AG08395 (cell line): ENCODE data around the gene PSG3.
A peak's percentile ranks its signal among the peaks of the same experiment; 100 is the strongest.
"Not testable (repeated sequence)": the region's sequence is repeated elsewhere in the genome, so short reads cannot be mapped to it uniquely, and the experiment has no call there.

Experiments used
- DNase-seq: peaks from one replicate; pipeline ENCODE4 v3.0.0; 2012; ENCODE audit warnings: mixed read lengths, low spot score

Gene PSG3

GRCh38 chr19:42740381-42740780, at the start of gene PSG3:
Gene PSG3, minus strand, starts transcription at chr19:42740481. Its CDS starts 97 bp downstream, at chr19:42740384.
- not testable (repeated sequence) for DNase-seq

DNA sequence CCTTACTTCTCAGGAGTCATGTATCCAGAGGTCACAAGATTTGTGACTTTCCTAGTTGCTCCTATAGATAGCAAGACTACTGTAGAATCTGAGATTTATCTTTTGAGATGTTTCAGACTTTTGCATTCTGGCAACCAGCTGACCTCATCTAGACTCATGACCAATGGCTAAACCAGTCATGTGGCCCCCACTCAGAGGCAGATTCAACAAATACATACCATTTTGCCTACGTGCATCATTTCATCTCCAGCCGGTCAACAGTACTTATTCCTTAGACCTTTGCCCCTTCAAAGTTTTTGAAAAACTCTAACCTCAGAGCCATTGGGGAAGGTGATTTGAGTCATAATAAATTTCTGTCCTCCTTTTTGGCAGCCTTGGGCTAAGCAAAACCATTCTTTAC, 48.5 kb upstream of the PSG3 start:
- not testable (repeated sequence) for DNase-seq

GRCh38 chr19:42787766-42788165, 47.5 kb upstream of the PSG3 start:
- not testable (repeated sequence) for DNase-seq

DNA sequence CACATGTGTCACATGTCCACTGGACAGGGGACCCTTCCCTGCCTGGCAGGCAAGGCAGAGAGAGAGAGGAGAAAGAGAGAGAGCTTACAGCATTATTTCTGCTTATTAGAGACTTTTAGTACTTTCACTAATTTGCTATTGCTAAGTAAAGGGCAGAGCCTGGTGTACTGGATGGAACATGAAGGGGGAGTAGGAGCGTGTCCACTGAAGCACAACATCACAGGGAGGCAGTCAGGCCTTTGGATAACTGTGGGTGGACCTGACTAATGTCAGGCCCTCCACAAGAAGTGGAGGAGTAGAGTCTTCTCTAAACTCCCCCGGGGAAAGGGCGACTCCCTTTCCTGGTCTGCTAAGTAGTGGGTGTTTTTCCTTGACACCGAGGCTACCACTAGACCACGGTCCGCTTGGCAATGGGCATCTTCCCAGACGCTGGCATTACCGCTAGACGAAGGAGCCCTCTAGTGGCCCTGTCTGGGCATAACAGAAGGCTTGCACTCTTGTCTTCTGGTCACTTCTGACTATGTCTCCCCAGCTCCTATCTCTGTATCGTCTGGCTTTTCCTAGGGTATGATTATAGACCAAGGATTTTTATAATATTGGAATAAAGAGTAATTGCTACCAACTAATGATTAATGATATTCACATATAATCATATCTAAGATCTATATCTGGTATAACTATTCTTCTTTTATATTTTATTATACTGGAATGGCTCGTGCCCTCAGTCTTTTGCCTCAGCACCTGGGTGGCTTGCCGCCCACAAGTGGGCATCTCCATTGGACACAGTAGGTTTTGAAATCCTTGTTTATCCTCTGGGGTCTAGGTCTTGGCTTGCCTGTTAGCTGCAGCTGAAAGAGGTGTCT, 36.7 kb upstream of the PSG3 start:
- DNase-seq, result not testable (repeated sequence)

GRCh38 chr19:42774510-42775158, 34.4 kb upstream of the PSG3 start:
- not testable (repeated sequence) for DNase-seq

DNA sequence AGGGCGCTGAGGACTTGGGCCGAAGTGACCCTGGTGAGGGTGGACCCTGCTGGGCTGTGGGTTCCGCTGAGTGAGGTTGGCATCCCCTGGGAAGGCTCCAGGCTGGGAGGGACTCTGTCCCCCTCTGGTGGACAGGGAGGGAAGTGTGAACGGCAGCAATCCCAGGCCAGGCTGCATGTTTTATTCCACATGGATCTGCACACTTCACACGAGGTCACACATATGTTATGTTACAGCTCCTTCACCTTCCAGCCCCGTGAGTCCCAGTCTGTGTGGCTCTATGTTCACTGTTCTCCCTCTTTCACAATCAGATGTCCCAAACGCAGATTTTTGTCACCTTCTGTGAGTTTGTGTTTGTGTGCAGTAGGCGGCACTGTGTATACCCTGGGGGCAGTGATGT, 27.0 kb upstream of the PSG3 start:
- DNase-seq, result not testable (repeated sequence)

DNA sequence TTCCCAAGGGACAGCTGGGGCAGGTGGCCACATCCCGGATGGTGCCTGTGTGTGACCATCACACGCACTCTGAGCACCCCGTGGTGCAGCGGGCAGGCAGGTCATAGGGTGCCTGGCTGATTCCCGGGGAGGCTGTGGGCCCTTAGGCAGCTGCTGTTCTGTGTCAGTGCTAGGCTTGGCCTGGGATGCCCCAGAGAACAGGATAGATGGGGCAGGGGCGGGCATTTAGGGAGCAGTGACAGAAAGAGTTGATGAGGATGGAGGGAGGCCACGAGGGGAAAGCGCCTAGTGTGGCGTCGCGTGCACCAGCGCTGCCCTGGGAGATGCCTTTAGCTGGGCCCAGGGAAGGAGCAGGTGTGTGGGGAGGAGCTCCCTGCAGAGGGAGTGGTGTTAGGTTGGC, 26.6 kb upstream of the PSG3 start:
- DNase-seq, result not testable (repeated sequence)

DNA sequence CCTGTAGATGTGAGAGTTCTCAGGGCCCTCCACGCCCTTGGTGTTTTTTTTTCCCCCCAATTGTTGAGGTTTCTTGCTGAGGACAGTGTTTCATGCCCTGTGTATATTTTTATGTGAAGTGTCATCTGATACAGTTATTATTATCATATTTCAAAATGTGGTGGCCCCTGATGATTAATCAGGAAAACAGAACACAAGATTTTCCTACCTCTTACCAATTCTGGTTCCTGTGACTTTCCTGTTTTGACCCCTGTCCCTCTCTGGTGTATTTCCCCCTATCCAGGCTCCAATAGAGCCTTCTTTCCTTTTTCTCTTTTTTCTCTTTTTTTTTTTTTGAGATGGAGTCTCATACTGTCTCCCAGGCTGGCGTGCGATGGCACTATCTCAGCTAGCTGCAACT, 24.6 kb upstream of the PSG3 start:
- DNase-seq, result no peak

- no peak for DNase-seq
Measured at GRCh38 chr19:42762789-42763188, 22.5 kb upstream of the PSG3 start.

- not testable (repeated sequence) for DNase-seq
Measured at GRCh38 chr19:42761924-42762295, 21.6 kb upstream of the PSG3 start.

DNA sequence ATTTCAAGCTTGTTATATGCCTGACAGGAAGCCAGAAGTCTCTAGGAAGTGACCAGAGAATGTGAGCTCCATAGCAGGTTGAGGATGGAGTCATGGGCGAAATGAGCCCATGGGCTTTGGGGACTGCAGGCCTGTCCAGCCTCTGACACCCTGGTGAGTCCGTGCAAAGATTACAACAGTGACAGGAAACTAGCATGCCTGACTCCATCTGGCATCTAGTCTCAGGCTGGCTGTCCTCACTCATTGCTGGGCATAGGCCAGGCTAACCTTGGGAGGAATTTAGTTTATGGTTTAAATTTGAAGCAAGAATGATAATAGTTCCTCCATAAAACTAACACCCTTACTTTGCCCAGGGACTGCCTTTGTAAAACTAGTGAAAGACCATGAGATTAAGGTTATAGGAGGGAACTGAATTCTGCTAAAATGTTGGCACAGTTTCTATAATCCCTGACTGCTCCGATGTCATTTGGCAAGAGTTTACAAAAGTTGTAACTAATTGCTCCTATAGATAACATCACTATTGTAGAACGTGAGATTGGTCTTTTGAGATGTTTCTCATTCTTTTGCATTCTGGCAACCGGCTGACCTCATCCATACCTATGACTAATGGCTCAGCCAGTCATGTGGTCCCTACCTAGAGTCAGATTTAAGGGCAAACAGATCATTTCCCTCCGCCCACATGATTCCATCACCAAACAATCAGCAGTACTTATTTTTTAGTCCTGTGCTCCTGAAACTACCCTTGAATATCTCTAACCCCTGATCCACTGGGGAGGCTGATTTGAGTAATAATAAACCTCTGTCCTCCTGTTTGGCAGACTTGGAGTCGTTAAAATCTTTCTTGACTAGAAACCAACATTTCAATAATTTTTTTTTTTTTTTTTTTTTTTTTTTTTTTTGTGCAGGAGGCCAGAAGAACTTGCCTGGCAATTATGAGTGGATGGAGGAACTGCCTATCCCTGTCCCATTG, 21.0 kb upstream of the PSG3 start:
- peak; percentile 78 for DNase-seq

- DNase-seq, result not testable (repeated sequence)
Measured at GRCh38 chr19:42758667-42759066, 18.4 kb upstream of the PSG3 start.

DNA sequence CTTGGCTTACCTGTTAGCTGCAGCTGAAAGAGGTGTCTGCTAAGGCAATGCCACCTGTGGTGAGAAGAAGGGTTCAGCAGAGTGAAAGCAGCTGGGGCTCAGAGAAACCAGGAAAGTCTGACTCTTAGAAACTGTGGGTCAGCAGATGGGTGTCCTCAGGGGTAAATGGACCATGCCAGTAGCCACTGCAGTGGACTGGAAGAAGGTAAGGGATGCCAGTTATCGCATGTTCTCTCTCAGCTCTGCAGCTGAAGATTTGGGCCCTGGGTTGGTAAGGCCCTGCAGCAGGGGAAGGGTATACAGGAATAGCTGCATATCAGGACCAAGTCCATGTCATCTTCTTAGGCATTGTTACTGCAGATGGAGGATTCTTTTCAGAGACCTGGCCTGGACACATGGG, 12.0 kb upstream of the PSG3 start:
- DNase-seq, result not testable (repeated sequence)

- not testable (repeated sequence) for DNase-seq
Measured at GRCh38 chr19:42741726-42742607, 1.7 kb upstream of the PSG3 start.

DNA sequence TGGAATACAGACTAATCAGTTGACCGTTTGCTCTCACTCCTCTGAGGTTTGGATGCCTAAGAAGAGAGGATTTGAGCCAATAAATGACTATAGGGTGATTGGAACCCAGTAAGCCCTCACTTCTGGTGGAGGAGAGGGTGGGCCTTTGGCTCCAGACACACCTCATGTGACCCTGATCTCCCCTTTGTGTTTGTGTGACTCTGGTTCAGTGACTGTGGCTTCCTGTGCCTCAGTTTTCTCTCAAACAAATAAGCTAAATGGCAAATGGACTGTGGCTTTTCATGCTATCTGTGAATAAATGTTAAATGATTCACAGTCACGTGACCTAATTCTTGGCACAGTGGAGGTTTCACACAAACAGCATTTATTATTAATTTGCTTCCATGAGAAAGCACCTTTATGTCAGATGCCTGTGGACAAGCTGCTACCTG, 2.7 kb downstream of the PSG3 start:
- DNase-seq, result not testable (repeated sequence)

DNA sequence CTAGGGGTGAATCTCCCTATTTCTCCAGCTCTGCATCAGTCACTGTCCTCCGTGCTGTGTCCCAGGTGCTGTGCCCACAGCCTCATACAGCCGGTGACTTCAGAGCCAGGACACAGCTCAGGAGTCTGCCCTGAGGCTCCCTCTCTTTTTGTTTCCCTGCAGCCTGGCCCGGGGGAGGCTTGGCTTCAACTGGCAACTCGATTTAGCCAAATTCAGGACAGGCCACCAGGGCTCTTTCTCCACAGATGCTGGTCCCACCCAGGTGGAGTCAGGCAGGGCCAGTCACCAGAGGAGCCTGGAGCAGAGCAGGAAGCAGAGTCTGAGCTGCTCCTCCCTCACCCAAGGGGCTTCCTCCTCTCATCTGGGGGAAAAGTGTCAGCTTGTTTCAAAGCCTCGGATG, 11.9 kb downstream of the PSG3 start:
- not testable (repeated sequence) for DNase-seq

DNA sequence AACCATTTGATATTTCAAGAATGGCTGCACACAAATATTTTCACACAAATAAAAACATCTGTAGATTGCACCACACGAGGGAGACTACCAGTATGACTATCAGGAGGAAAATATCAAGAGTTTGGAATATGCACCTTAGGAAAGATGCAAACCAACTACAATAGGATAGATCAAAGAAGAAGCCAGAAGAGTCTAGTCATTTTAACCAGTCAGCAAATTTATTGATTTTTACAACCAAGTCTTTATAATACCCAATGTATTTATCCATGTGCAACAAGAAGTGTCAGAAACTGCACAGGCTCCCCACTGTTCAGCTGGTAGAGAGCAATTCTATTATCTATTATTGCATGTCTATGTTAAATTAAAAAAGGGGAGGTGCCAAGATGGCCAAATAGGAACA, 26.3 kb downstream of the PSG3 start:
- not testable (repeated sequence) for DNase-seq

- DNase-seq, result not testable (repeated sequence)
Measured at GRCh38 chr19:42712753-42713152, 27.5 kb downstream of the PSG3 start.

DNA sequence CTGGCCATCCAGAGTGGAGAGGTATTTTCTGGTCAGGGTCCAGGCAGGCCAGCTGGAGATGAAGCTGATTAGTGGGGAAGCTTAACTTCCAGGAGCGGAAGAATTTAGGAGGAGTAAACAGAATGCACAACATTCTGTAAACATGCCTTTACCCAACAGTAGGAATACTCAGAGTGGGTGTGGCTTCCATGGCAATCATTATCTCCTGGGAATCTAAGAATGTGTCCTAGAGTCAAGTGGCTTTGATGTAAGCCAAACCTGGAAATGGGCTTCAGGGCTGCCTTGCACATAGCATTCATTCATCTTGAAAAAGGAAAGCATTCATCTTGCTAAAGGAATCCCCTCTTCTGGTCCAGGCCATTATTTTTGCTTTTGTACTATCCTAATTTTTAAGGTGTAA, 29.3 kb downstream of the PSG3 start:
- DNase-seq, result not testable (repeated sequence)

DNA sequence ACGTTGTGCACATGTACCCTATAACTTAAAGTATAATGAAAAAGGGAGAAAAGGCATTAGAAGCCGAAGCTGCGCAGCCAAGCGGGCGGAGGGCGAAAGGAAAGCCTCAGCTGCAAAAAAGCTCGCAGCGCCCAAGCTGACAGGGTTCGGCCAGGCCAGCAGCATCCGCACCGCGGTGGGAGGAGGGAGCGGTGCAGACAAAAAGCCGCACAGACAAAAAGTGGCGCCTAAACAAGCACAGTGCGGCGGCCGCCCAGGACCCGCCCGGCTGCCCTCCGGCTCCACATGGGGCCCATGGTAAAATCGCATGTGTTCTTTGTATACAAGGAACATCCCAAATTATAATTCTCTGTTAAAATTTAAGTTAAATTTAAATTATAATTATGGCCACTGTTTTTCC, 42.4 kb downstream of the PSG3 start:
- DNase-seq, result no peak
